ENCODE results near the gene KHK.
"Not testable (repeated sequence)": the region's sequence is repeated elsewhere in the genome, so short reads cannot be mapped to it uniquely, and the experiment has no call there.

The KHK gene

DNA sequence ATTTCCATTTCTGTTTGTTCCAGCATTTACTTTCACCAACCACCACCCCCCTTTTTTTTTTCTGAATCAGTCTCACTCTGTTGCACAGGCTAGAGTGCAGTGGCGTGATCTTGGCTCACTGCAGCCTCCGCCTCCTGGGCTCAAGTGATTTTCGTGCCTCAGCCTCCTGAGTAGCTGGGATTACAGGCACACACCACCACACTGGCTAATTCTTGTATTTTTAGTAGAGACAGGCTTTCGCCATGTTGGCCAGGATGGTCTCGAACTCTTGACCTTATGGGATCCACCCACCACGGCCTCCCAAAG is 11.1 kb upstream of the KHK start:
- not testable (repeated sequence) for H3K27ac ChIP-seq (ENCODE audit: low read depth, low read length); H3K9me3 ChIP-seq (ENCODE audit: control insufficient read depth, insufficient read depth, low read length); H3K36me3 ChIP-seq (ENCODE audit: control insufficient read depth, insufficient read depth, low read length); H3K4me3 ChIP-seq (ENCODE audit: low read depth, low read length); H3K9ac ChIP-seq (ENCODE audit: low read depth, low read length); H3K27me3 ChIP-seq (ENCODE audit: control insufficient read depth, insufficient read depth, low read length)
- peaks cover 16% of the 10 kb centered on the region for H3K4me1 ChIP-seq (ENCODE audit: control insufficient read depth, insufficient read depth, low read length)

DNA sequence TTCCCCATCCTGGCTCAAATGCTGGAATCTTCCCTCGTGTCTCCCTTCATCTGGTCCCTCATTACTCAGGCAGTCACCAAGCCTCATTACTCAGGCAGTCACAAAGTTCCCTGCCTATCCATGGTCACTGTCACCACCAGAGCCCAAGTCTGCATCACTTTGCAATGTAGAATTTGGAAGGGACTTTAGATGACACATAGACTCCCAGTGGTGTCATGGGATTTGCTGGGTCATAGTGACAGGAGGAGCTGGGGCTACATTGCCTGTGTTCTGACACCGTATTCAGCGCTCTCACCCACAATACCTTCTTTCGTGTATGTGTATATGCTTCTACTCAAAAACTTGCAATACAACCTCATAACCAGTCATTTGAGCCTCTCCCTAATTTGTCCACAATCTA is 10.2 kb upstream of the KHK start:
- Histone ChIP-seq H3K9ac (ENCODE audit: low read depth, low read length) (no peak overlapping the region), H3K4me3 (ENCODE audit: low read depth, low read length) (no peak overlapping the region), H3K4me1 (ENCODE audit: control insufficient read depth, insufficient read depth, low read length) (peaks cover 13% of the 10 kb centered on the region), H3K27me3 (ENCODE audit: control insufficient read depth, insufficient read depth, low read length) (no peaks in the 10 kb centered on the region), H3K36me3 (ENCODE audit: control insufficient read depth, insufficient read depth, low read length) (no peaks in the 10 kb centered on the region), H3K9me3 (ENCODE audit: control insufficient read depth, insufficient read depth, low read length) (no peaks in the 10 kb centered on the region), H3K27ac (ENCODE audit: low read depth, low read length) (no peak overlapping the region)

DNA sequence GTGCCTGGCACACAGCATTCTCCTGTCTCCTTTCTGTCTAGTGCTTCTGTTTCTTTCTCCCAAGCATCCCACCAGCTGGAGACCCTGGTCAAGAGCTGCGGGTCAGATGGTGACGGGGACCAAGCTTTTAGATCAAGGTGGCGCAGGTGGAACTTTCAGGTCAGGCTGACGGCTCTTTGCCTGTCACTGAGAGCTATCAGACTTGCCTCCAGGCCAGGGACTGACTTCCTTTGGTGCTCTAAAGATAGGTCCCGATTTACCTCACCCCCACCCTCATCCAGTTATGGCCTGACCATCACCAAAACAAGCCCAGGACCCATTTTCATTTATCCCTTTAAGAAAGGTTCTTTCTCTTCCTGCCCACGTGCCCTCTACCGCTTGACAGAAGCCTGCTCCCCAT is 9.3 kb upstream of the KHK start:
- Histone ChIP-seq H3K36me3 (ENCODE audit: control insufficient read depth, insufficient read depth, low read length) (no peaks in the 10 kb centered on the region), H3K27ac (ENCODE audit: low read depth, low read length) (no peak overlapping the region), H3K27me3 (ENCODE audit: control insufficient read depth, insufficient read depth, low read length) (no peaks in the 10 kb centered on the region), H3K9me3 (ENCODE audit: control insufficient read depth, insufficient read depth, low read length) (no peaks in the 10 kb centered on the region), H3K9ac (ENCODE audit: low read depth, low read length) (no peak overlapping the region), H3K4me3 (ENCODE audit: low read depth, low read length) (no peak overlapping the region), H3K4me1 (ENCODE audit: control insufficient read depth, insufficient read depth, low read length) (peaks cover 16% of the 10 kb centered on the region)

DNA sequence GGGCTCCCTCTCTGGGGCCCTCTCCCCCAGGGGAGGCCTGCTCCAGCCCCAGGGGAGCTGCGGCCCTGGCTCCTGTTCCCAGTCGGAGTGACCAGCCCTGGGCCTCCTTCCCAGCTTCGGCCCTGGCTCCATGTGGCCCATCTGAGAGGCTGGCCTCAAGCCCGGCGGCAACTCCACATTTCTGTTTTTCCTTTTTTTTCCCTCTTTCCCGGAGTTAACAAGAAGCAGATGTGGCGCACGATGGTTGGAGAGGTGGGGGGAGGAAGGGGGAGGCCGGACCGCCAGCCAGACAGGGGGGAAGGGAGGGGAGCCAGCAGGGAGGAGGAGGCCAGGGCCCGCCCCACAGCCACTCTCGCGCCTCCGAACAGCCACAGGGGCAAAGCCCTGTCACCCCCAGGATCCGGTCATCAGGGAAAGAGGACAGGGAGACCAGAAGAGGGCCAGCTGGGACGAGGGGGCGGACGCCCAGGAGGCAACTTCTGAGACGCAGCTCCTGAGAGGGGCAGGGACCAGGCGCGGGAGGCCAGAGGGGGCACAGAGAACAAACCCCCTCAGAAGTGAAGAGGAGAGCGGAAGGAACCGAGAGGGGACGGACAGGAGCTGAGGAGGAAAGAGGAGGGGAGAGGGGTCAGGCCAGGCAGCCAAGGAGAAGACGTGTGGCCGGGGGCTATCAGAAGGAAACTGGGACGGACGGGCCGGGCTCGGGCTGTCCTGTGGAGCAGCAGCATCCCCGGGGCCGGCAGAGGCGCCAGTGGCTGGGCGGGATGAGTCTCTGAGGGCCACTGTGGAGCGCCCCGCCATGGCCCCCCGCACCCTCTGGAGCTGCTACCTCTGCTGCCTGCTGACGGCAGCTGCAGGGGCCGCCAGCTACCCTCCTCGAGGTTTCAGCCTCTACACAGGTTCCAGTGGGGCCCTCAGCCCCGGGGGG is 8.0 kb upstream of the KHK start, which contains the start of gene EMILIN1:
Gene EMILIN1 (plus strand): TSS at position 349 of the 928 bp plus-strand sequence. CDS start 451 bp downstream, at position 800.
- H3K4me3 ChIP-seq (ENCODE audit: low read depth, low read length), result no peak within 1 kb of the TSS
- no peaks in the 10 kb centered on the region for H3K36me3 ChIP-seq (ENCODE audit: control insufficient read depth, insufficient read depth, low read length)
- H3K27me3 ChIP-seq (ENCODE audit: control insufficient read depth, insufficient read depth, low read length), result no peaks in the 10 kb centered on the region
- no peaks in the 10 kb centered on the region for H3K9me3 ChIP-seq (ENCODE audit: control insufficient read depth, insufficient read depth, low read length)
- no peak within 1 kb of the TSS for H3K27ac ChIP-seq (ENCODE audit: low read depth, low read length)
- peaks cover 10% of the 10 kb centered on the region for H3K4me1 ChIP-seq (ENCODE audit: control insufficient read depth, insufficient read depth, low read length)
- no peak within 1 kb of the TSS for H3K9ac ChIP-seq (ENCODE audit: low read depth, low read length)

DNA sequence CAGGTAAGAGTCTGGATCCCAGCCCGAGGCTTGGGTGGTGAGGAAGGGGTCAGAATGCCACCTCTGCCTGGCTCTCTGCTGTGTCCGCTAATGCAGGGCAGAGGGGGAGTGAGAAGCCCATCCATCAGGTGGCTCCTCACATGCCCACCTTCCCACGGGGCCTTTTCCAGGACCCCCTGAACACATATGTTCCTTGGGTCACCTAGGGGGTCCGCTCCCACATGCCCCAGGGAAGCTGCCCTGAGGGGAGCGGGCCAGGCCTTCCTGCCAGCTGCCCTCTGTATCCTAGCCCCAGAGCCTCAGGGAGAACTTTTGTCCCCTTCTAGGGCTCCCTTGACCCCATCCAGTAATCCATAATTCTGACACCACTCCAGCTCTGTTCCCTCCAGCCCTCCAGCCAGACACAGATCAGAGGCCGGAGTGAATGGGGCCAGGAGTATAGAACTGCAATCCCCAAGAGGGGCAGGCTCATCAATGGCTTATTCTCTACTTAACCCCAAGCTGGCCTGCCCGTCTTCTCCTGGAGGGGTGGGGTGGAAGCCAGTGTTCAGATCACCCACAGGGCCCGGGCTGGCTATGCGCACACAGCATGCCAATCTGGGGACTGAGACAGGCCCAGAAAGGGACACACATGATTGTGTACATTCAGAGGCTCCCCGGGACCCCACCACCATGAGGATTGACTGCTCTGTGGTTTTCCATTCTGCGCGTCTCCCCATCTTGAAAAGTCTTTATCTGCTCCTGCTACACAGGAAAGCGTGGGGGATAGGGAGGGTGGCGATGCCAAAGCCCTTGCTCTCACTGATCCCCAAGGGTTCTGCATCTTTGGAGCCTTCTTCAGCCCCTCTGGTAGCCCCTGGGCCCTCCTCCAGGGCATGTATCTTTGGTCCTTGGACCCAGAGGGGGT is 7.1 kb upstream of the KHK start:
- H3K27me3 ChIP-seq (ENCODE audit: control insufficient read depth, insufficient read depth, low read length), result no peaks in the 10 kb centered on the region; the same call in 1 of the 2 replicates
- no peak overlapping the region for H3K27ac ChIP-seq (ENCODE audit: low read depth, low read length)
- no peaks in the 10 kb centered on the region for H3K36me3 ChIP-seq (ENCODE audit: control insufficient read depth, insufficient read depth, low read length)
- no peak overlapping the region for H3K4me3 ChIP-seq (ENCODE audit: low read depth, low read length)
- no peaks in the 10 kb centered on the region for H3K9me3 ChIP-seq (ENCODE audit: control insufficient read depth, insufficient read depth, low read length)
- H3K9ac ChIP-seq (ENCODE audit: low read depth, low read length), result no peak overlapping the region
- peaks cover 10% of the 10 kb centered on the region for H3K4me1 ChIP-seq (ENCODE audit: control insufficient read depth, insufficient read depth, low read length)

DNA sequence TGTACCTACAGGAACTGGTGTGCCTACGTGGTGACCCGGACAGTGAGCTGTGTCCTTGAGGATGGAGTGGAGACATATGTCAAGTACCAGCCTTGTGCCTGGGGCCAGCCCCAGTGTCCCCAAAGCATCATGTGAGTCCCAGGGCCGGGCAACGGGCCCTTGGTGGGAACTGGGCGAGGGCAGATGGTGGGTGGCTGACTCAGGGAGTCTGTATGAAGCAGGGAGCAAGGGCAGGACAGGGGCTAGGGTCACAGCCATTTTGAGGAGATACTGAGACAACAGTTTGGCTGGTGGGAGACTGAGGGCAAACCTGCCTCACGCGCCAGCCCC is 6.5 kb upstream of the KHK start:
- H3K27ac ChIP-seq (ENCODE audit: low read depth, low read length), result no peak overlapping the region
- no peaks in the 10 kb centered on the region for H3K36me3 ChIP-seq (ENCODE audit: control insufficient read depth, insufficient read depth, low read length)
- no peak overlapping the region for H3K9ac ChIP-seq (ENCODE audit: low read depth, low read length)
- H3K4me1 ChIP-seq (ENCODE audit: control insufficient read depth, insufficient read depth, low read length), result peaks cover 11% of the 10 kb centered on the region
- H3K4me3 ChIP-seq (ENCODE audit: low read depth, low read length), result no peak overlapping the region
- H3K27me3 ChIP-seq (ENCODE audit: control insufficient read depth, insufficient read depth, low read length), result peaks cover 6% of the 10 kb centered on the region; the same call in 1 of the 2 replicates
- H3K9me3 ChIP-seq (ENCODE audit: control insufficient read depth, insufficient read depth, low read length), result no peaks in the 10 kb centered on the region

DNA sequence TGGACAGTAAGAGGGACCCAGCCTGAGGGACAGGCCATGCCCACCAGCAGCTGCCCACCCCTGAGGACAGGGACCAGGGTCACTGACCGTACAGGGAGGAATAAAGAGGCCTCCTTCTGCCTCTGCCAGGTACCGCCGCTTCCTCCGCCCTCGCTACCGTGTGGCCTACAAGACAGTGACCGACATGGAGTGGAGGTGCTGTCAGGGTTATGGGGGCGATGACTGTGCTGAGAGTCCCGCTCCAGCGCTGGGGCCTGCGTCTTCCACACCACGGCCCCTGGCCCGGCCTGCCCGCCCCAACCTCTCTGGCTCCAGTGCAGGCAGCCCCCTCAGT is 6.0 kb upstream of the KHK start:
- H3K9ac ChIP-seq (ENCODE audit: low read depth, low read length), result no peak overlapping the region
- no peaks in the 10 kb centered on the region for H3K36me3 ChIP-seq (ENCODE audit: control insufficient read depth, insufficient read depth, low read length)
- peaks cover 10% of the 10 kb centered on the region for H3K27me3 ChIP-seq (ENCODE audit: control insufficient read depth, insufficient read depth, low read length)
- H3K9me3 ChIP-seq (ENCODE audit: control insufficient read depth, insufficient read depth, low read length), result no peaks in the 10 kb centered on the region
- H3K4me1 ChIP-seq (ENCODE audit: control insufficient read depth, insufficient read depth, low read length), result peaks cover 15% of the 10 kb centered on the region
- H3K4me3 ChIP-seq (ENCODE audit: low read depth, low read length), result no peak overlapping the region
- H3K27ac ChIP-seq (ENCODE audit: low read depth, low read length), result no peak overlapping the region

DNA sequence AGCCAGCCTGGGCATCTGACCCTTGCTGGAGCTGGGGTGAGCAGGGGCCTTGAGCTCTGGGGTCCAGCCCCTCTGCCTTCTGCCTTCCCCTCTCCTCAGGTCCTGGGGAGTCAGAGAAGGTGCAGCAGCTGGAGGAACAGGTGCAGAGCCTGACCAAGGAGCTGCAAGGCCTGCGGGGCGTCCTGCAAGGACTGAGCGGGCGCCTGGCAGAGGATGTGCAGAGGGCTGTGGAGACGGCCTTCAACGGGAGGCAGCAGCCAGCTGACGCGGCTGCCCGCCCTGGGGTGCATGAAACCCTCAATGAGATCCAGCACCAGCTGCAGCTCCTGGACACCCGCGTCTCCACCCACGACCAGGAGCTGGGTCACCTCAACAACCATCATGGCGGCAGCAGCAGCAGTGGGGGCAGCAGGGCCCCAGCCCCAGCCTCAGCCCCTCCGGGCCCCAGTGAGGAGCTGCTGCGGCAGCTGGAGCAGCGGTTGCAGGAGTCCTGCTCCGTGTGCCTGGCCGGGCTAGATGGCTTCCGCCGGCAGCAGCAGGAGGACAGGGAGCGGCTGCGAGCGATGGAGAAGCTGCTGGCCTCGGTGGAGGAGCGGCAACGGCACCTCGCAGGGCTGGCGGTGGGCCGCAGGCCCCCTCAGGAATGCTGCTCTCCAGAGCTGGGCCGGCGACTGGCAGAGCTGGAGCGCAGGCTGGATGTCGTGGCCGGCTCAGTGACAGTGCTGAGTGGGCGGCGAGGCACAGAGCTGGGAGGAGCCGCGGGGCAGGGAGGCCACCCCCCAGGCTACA is 4.4 kb upstream of the KHK start:
- Histone ChIP-seq H3K27me3 (ENCODE audit: control insufficient read depth, insufficient read depth, low read length) (peaks cover 12% of the 10 kb centered on the region), H3K36me3 (ENCODE audit: control insufficient read depth, insufficient read depth, low read length) (no peaks in the 10 kb centered on the region), H3K4me3 (ENCODE audit: low read depth, low read length) (no peak overlapping the region), H3K9me3 (ENCODE audit: control insufficient read depth, insufficient read depth, low read length) (no peaks in the 10 kb centered on the region), H3K27ac (ENCODE audit: low read depth, low read length) (no peak overlapping the region), H3K4me1 (ENCODE audit: control insufficient read depth, insufficient read depth, low read length) (peaks cover 15% of the 10 kb centered on the region), H3K9ac (ENCODE audit: low read depth, low read length) (no peak overlapping the region)

DNA sequence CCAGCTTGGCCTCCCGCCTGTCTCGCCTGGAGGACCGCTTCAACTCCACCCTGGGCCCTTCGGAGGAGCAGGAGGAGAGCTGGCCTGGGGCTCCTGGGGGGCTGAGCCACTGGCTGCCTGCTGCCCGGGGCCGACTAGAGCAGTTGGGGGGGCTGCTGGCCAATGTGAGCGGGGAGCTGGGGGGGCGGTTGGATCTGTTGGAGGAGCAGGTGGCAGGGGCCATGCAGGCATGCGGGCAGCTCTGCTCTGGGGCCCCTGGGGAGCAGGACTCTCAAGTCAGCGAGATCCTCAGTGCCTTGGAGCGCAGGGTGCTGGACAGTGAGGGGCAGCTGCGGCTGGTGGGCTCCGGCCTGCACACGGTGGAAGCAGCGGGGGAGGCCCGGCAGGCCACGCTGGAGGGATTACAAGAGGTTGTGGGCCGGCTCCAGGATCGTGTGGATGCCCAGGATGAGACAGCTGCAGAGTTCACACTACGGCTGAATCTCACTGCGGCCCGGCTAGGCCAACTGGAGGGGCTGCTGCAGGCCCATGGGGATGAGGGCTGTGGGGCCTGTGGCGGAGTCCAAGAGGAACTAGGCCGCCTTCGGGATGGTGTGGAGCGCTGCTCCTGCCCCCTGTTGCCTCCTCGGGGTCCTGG is 3.7 kb upstream of the KHK start:
- peaks cover 16% of the 10 kb centered on the region for H3K27me3 ChIP-seq (ENCODE audit: control insufficient read depth, insufficient read depth, low read length)
- H3K4me3 ChIP-seq (ENCODE audit: low read depth, low read length), result no peak overlapping the region
- H3K27ac ChIP-seq (ENCODE audit: low read depth, low read length), result no peak overlapping the region
- H3K9me3 ChIP-seq (ENCODE audit: control insufficient read depth, insufficient read depth, low read length), result no peaks in the 10 kb centered on the region
- no peak overlapping the region for H3K9ac ChIP-seq (ENCODE audit: low read depth, low read length)
- no peaks in the 10 kb centered on the region for H3K36me3 ChIP-seq (ENCODE audit: control insufficient read depth, insufficient read depth, low read length)
- peaks cover 15% of the 10 kb centered on the region for H3K4me1 ChIP-seq (ENCODE audit: control insufficient read depth, insufficient read depth, low read length)

DNA sequence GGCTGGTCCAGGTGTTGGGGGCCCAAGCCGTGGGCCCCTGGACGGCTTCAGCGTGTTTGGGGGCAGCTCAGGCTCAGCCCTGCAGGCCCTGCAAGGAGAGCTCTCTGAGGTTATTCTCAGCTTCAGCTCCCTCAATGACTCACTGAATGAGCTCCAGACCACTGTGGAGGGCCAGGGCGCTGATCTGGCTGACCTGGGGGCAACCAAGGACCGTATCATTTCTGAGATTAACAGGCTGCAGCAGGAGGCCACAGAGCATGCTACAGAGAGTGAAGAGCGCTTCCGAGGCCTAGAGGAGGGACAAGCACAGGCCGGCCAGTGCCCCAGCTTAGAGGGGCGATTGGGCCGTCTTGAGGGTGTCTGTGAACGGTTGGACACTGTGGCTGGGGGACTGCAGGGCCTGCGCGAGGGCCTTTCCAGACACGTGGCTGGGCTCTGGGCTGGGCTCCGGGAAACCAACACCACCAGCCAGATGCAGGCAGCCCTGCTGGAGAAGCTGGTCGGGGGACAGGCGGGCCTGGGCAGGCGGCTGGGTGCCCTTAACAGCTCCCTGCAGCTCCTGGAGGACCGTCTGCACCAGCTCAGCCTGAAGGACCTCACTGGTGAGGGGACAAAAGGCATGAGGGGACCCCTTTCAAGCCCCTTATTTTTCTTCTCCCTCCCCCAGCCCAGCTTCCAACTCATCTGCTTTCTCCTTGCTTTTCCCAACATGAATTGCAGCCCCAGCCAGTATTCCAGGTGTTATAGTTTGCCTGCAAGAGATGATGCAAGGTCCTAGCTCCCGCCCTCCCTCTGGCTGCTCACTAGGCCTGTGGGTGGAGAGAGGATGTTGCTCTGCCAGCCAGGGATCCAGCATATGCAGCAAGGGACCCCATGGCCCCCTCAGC is 2.9 kb upstream of the KHK start:
- Histone ChIP-seq H3K27ac (ENCODE audit: low read depth, low read length) (no peak overlapping the region), H3K4me1 (ENCODE audit: control insufficient read depth, insufficient read depth, low read length) (peaks cover 11% of the 10 kb centered on the region), H3K36me3 (ENCODE audit: control insufficient read depth, insufficient read depth, low read length) (no peaks in the 10 kb centered on the region), H3K27me3 (ENCODE audit: control insufficient read depth, insufficient read depth, low read length) (peaks cover 16% of the 10 kb centered on the region), H3K9ac (ENCODE audit: low read depth, low read length) (no peak overlapping the region), H3K9me3 (ENCODE audit: control insufficient read depth, insufficient read depth, low read length) (no peaks in the 10 kb centered on the region), H3K4me3 (ENCODE audit: low read depth, low read length) (no peak overlapping the region)
